Left colon (tissue), 2 donors: ENCODE results near the gene HOXD4. TPM values are rescaled to one million over a fixed set of nuclear protein-coding genes. Genes with fewer than 3 reads are reported as not detected.

Experiments
- ATAC-seq: fragments of 200-7000 bp; cut with Tn5 transposase; one replicate; pipeline ENCODE4 v1.9.1; 2020; ENCODE audit warnings: mild to moderate bottlenecking, moderate library complexity
- DNase-seq, 2 donors: peaks; one replicate each; pipeline ENCODE4 v3.0.0-alpha.2; 2020
- intact Hi-C, 2 donors: fragments of 100-400 bp; cut with DNase I in 1 of 2; cut with micrococcal nuclease in 1 of 2; formaldehyde crosslinking; loops; one replicate each; pipeline versions ENCODE4 v1.11.2 to v1.14.0; 2022; cut with DNase I, micrococcal nuclease
- microRNA-seq, 2 donors: library from miRNA; unstranded; fragments of <30 nt; microRNA quantifications; one replicate each; pipeline versions ENCODE4 v1.1.0 to v1.2.0, GENCODE V29; 2020
- total RNA-seq, 2 donors: library from RNA; stranded (reverse); fragmentation: NEBNext Ultra II Directional; extraction: Animal tissue kit (Norgen Biotek cat#: 25700); gene quantifications; one replicate each; pipeline ENCODE4 v1.2.1, GENCODE V29; 2021
- donor health status: DM: no; HTN: no; CAD: no.
- donor health status: DM: yes; HTN: yes; CAD: no.

The HOXD4 gene
- total RNA-seq, 2 donors from 2014 or later, result 3.8 to 9.7 TPM

- intact Hi-C loops, result no loop called here
- no peak for DNase-seq
- peak; percentile 91 for ATAC-seq
Observed at GRCh38 chr2:176199902-176200301, 48.6 kb downstream of the HOXD4 start.

- intact Hi-C loops, result no loop called here
- ATAC-seq, result no peak
- DNase-seq, result no peak
Observed at GRCh38 chr2:176200971-176201370, 49.6 kb downstream of the HOXD4 start.

- no peak for DNase-seq
- ATAC-seq, result no peak
- intact Hi-C loops, result no loop called here
Observed at GRCh38 chr2:176202491-176202890, 51.1 kb downstream of the HOXD4 start.

Small RNA genes lying within 50 kb of the gene (microRNA-seq; reads per million reads assigned to microRNA genes)
- gene MIR10B, result 18,169 to 28,156 reads per million in 2 donors

Other genes starting within 250 kb of the HOXD4 start
- gene LNPK, start 149.3 kb upstream of the HOXD4 start, total RNA-seq, result 10 to 100 TPM; 41.5 to 41.9 TPM
- not detected for gene EVX2, start 67.6 kb upstream of the HOXD4 start, total RNA-seq
- gene HOXD13, start 58.8 kb upstream of the HOXD4 start, total RNA-seq, result under 1 TPM; 0.14 to 0.15 TPM
- gene HOXD12, start 51.8 kb upstream of the HOXD4 start, total RNA-seq, result not detected
- gene HOXD11, start 44.3 kb upstream of the HOXD4 start, total RNA-seq, result 1 to 10 TPM in 1 of 2 donors, under 1 TPM in 1; 0.37 to 4.2 TPM
- 10 to 100 TPM in 1 of 2 donors, 1 to 10 TPM in 1; 1.0 to 14.8 TPM for gene HOXD10, start 34.8 kb upstream of the HOXD4 start, total RNA-seq
- 1 to 10 TPM; 1.4 to 5.8 TPM for gene HOXD9, start 28.8 kb upstream of the HOXD4 start, total RNA-seq
- 1 to 10 TPM; 6.2 to 9.8 TPM for gene HOXD8, start 21.8 kb upstream of the HOXD4 start, total RNA-seq
- gene HOXD3, start 5.8 kb downstream of the HOXD4 start, total RNA-seq, result 1 to 10 TPM; 3.8 to 9.5 TPM
- 1 to 10 TPM; 3.5 to 6.9 TPM for gene HOXD1, start 37.1 kb downstream of the HOXD4 start, total RNA-seq
- gene MTX2, start 117.9 kb downstream of the HOXD4 start, total RNA-seq, result 10 to 100 TPM; 31.1 to 34.0 TPM